HepG2 (cell line): ENCODE measurements around the gene ZNF320. TPM values are rescaled to one million over a fixed set of nuclear protein-coding genes. Genes with fewer than 3 reads are reported as not detected.

Source experiments
- CEBPG ChIP-seq: IDR thresholded peaks from 2 replicates; pipeline ENCODE4 v1.6.1; 2016
- NR2C2 ChIP-seq: sonication (generic); formaldehyde crosslinking; IDR thresholded peaks from 2 replicates; pipeline ENCODE4 v1.4.0; 2020; ENCODE audit warnings: missing genetic modification reagents, mild to moderate bottlenecking, moderate library complexity, borderline replicate concordance
- POLR2AphosphoS5 ChIP-seq: IDR thresholded peaks from 2 replicates; pipeline ENCODE4 v1.6.1; 2012; ENCODE audit warnings: low read depth, low read length
- SALL1 ChIP-seq: sonication (generic); formaldehyde crosslinking; IDR thresholded peaks from 2 replicates; pipeline ENCODE4 v1.8.0; 2022; ENCODE audit warnings: mild to moderate bottlenecking, missing genetic modification reagents
- SMARCE1 ChIP-seq: fragments of 450-650 bp; IDR thresholded peaks from 2 replicates; pipeline ENCODE4 v1.6.1; 2017; ENCODE audit warnings: borderline replicate concordance
- SMC3 ChIP-seq: IDR thresholded peaks from 2 replicates; pipeline ENCODE4 v1.6.1; 2011; ENCODE audit warnings: low read length, improper control_type of control experiment
- SOX5 ChIP-seq: IDR thresholded peaks from 2 replicates; pipeline ENCODE4 v1.6.1; 2016; ENCODE audit warnings: borderline replicate concordance
- TEAD2 ChIP-seq: sonication (generic); formaldehyde crosslinking; IDR thresholded peaks from 2 replicates; pipeline ENCODE4 v1.9.0; 2021; ENCODE audit warnings: missing genetic modification reagents
- TMF1 ChIP-seq: sonication (generic); formaldehyde crosslinking; IDR thresholded peaks from 2 replicates; pipeline ENCODE4 v1.8.1; 2022; ENCODE audit warnings: low read depth, missing genetic modification reagents
- ZNF251 ChIP-seq: sonication (generic); formaldehyde crosslinking; IDR thresholded peaks from 2 replicates; pipeline ENCODE4 v1.9.0; 2021; ENCODE audit warnings: mild to moderate bottlenecking, missing genetic modification reagents
- ZNF652 ChIP-seq: IDR thresholded peaks from 2 replicates; pipeline ENCODE4 v1.6.1; 2016; ENCODE audit warnings: low read depth, borderline replicate concordance
- ZNF780A ChIP-seq: sonication (generic); formaldehyde crosslinking; IDR thresholded peaks from 2 replicates; pipeline ENCODE4 v1.8.0; 2022; ENCODE audit warnings: mild to moderate bottlenecking, missing genetic modification reagents, moderate library complexity
- polyA plus RNA-seq, 8 experiments: library from polyadenylated mRNA; depleted of rRNA in 3 of 8; stranded (reverse) in 7 of 8; unstranded in 1 of 8; fragments of >200 nt; fragmentation: Illumina TruSeq in 4 of 8; extraction: Trizol in 4 of 8; gene quantifications; 2 replicates each; pipeline versions ENCODE4 v1.2.1 to v1.2.3, GENCODE V29; 2011 to 2016; ENCODE audit warnings: low read depth in 4 of 8, missing spikeins in 1 of 8, mixed read lengths in 1 of 8; ENCODE audit not compliant: insufficient read depth in 1 of 8
- total RNA-seq, 5 experiments: library from RNA; depleted of rRNA; stranded (reverse); fragments of >200 nt; fragmentation: Illumina TruSeq; extraction: Trizol; gene quantifications; 2 replicates each; pipeline ENCODE4 v1.2.3, GENCODE V29; 2016; ENCODE audit warnings: low read depth in 1 of 5
- TF ChIP-seq, protein P1 (sequence below): sonication (generic); formaldehyde crosslinking; IDR thresholded peaks from 2 replicates; pipeline ENCODE4 v1.4.0; 2020; ENCODE audit warnings: mild to moderate bottlenecking, missing genetic modification reagents
- TF ChIP-seq, protein P2 (sequence below): sonication (generic); formaldehyde crosslinking; IDR thresholded peaks from 2 replicates; pipeline ENCODE4 v1.4.0; 2020; ENCODE audit warnings: missing genetic modification reagents
- TF ChIP-seq, protein P3 (sequence below): sonication (generic); formaldehyde crosslinking; IDR thresholded peaks from 2 replicates; pipeline ENCODE4 v1.8.0; 2022; ENCODE audit warnings: missing genetic modification reagents, mild to moderate bottlenecking, borderline replicate concordance

Gene ZNF320
- total and polyA plus RNA-seq, 2 of the 13 experiments (the other 11 are each of a cell fraction or from before 2014, with no cell fraction given), result 0.49 TPM; not detected in 1

- TF ChIP-seq, protein P1, sequence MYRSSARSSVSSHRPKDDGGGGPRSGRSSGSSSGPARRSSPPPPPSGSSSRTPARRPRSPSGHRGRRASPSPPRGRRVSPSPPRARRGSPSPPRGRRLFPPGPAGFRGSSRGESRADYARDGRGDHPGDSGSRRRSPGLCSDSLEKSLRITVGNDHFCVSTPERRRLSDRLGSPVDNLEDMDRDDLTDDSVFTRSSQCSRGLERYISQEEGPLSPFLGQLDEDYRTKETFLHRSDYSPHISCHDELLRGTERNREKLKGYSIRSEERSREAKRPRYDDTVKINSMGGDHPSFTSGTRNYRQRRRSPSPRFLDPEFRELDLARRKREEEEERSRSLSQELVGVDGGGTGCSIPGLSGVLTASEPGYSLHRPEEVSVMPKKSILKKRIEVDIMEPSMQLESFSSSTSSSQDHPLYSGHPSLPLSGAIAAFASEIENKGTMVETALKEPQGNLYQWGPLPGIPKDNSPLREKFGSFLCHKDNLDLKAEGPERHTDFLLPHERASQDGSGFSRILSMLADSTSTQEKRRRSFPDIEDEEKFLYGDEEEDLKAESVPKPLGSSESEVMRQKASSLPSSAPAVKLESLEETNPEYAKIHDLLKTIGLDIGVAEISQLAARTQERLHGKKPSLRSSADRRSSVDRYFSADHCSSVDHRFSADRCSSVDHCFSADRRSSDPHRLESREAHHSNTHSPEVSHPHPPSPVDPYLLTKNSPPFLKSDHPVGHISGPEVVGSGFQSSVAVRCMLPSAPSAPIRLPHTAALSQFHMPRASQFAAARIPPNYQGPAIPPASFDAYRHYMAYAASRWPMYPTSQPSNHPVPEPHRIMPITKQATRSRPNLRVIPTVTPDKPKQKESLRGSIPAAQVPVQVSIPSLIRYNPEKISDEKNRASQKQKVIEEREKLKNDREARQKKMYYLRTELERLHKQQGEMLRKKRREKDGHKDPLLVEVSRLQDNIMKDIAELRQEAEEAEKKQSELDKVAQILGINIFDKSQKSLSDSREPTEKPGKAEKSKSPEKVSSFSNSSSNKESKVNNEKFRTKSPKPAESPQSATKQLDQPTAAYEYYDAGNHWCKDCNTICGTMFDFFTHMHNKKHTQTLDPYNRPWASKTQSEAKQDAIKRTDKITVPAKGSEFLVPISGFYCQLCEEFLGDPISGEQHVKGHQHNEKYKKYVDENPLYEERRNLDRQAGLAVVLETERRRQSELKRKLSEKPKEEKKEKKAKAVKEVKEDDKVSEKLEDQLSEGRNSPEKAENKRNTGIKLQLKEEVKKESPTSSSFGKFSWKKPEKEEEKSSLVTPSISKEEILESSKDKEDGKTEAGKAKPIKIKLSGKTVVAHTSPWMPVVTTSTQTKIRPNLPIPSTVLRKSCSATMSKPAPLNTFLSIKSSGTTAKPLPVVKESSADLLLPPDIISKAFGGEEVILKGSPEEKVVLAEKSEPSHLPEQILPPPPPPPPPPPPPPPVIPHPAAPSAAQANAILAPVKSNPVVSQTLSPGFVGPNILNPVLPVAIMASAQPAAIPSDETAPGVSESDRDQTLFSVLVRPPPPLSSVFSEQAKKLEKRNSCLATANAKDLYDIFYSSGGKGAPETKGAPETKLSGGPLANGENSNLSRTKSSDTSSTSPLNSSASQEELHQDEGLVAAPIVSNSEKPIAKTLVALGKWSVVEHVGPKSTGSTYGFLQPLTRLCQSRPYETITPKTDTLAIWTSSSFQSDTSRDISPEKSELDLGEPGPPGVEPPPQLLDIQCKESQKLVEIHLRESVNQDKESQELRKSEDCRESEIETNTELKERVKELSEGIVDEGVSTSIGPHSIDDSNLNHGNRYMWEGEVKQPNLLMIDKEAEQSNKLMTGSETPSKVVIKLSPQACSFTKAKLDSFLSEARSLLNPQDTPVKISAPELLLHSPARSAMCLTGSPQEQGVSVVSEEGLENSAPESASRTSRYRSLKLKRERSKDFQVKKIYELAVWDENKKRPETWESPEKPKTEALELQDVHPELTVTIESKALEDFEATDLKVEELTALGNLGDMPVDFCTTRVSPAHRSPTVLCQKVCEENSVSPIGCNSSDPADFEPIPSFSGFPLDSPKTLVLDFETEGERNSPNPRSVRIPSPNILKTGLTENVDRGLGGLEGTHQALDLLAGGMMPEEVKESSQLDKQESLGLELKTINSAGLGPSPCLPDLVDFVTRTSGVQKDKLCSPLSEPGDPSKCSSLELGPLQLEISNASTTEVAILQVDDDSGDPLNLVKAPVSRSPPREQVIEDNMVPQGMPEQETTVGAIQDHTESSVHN (CRISPR knock-in tag), result no peak
- TF ChIP-seq CEBPG (CRISPR knock-in tag), result no peak
- TF ChIP-seq, protein P2, sequence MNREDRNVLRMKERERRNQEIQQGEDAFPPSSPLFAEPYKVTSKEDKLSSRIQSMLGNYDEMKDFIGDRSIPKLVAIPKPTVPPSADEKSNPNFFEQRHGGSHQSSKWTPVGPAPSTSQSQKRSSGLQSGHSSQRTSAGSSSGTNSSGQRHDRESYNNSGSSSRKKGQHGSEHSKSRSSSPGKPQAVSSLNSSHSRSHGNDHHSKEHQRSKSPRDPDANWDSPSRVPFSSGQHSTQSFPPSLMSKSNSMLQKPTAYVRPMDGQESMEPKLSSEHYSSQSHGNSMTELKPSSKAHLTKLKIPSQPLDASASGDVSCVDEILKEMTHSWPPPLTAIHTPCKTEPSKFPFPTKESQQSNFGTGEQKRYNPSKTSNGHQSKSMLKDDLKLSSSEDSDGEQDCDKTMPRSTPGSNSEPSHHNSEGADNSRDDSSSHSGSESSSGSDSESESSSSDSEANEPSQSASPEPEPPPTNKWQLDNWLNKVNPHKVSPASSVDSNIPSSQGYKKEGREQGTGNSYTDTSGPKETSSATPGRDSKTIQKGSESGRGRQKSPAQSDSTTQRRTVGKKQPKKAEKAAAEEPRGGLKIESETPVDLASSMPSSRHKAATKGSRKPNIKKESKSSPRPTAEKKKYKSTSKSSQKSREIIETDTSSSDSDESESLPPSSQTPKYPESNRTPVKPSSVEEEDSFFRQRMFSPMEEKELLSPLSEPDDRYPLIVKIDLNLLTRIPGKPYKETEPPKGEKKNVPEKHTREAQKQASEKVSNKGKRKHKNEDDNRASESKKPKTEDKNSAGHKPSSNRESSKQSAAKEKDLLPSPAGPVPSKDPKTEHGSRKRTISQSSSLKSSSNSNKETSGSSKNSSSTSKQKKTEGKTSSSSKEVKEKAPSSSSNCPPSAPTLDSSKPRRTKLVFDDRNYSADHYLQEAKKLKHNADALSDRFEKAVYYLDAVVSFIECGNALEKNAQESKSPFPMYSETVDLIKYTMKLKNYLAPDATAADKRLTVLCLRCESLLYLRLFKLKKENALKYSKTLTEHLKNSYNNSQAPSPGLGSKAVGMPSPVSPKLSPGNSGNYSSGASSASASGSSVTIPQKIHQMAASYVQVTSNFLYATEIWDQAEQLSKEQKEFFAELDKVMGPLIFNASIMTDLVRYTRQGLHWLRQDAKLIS, result no peak
- no peak for TF ChIP-seq ZNF780A (CRISPR knock-in tag)
- no peak for TF ChIP-seq NR2C2 (CRISPR knock-in tag)
- TF ChIP-seq POLR2AphosphoS5, result peak; percentile 82
- no peak for TF ChIP-seq ZNF652 (CRISPR knock-in tag)
- peak; percentile 39; the same call in 1 of the 2 replicates for TF ChIP-seq SALL1 (CRISPR knock-in tag)
- no peak for TF ChIP-seq TMF1
- no peak for TF ChIP-seq SMC3
- TF ChIP-seq ZNF251 (CRISPR knock-in tag), result no peak
- no peak for TF ChIP-seq TEAD2 (CRISPR knock-in tag)
- TF ChIP-seq, protein P3, sequence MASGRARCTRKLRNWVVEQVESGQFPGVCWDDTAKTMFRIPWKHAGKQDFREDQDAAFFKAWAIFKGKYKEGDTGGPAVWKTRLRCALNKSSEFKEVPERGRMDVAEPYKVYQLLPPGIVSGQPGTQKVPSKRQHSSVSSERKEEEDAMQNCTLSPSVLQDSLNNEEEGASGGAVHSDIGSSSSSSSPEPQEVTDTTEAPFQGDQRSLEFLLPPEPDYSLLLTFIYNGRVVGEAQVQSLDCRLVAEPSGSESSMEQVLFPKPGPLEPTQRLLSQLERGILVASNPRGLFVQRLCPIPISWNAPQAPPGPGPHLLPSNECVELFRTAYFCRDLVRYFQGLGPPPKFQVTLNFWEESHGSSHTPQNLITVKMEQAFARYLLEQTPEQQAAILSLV, result no peak; the same call in 1 of the 2 replicates
- no peak for TF ChIP-seq SOX5 (CRISPR knock-in tag)
- TF ChIP-seq SMARCE1, result no peak
Observed at GRCh38 chr19:52922841-52923777, 25.7 kb upstream of the ZNF320 start, which contains the start of gene ZNF888 (continued).
